T-helper 9 cell (primary cell): ENCODE results near the gene BFAR.
"Not testable (repeated sequence)": the region's sequence is repeated elsewhere in the genome, so short reads cannot be mapped to it uniquely, and the experiment has no call there.

Experiments
- DNase-seq: peaks from one replicate; pipeline ENCODE4 v3.0.0-alpha.2; 2020
- total RNA-seq, 2 donors: gene quantifications; one replicate each; lab custom pipeline; 2026; lab: John Stamatoyannopoulos, UW

Gene BFAR
- 32.8 to 82.6 reads per million in 2 donors for total RNA-seq

- peak; percentile 98 for DNase-seq
These were observed at the start of gene BFAR for GRCh38 chr16:14632693-14633569. TSS of gene BFAR (plus strand) at chr16:14632951. CDS start at chr16:14644347, 11,396 bp downstream.

GRCh38 chr16:14585287-14585686, 47.5 kb upstream of the BFAR start:
- no peak for DNase-seq

GRCh38 chr16:14586637-14587305, 46.0 kb upstream of the BFAR start:
- no peak for DNase-seq

GRCh38 chr16:14600164-14600563, 32.6 kb upstream of the BFAR start:
- no peak for DNase-seq

GRCh38 chr16:14602443-14602963, 30.2 kb upstream of the BFAR start:
- no peak for DNase-seq

GRCh38 chr16:14606102-14606501, 26.6 kb upstream of the BFAR start:
- no peak for DNase-seq

- DNase-seq = no peak
These were observed 24.6 kb upstream of the BFAR start for GRCh38 chr16:14608111-14608566.

- DNase-seq = no peak
These were observed 24.1 kb upstream of the BFAR start for GRCh38 chr16:14608604-14609003.

GRCh38 chr16:14609716-14610115, 23.0 kb upstream of the BFAR start:
- no peak for DNase-seq

GRCh38 chr16:14611660-14612059, 21.1 kb upstream of the BFAR start:
- DNase-seq = no peak

- DNase-seq = no peak
These were observed 18.8 kb upstream of the BFAR start for GRCh38 chr16:14613991-14614390.

GRCh38 chr16:14616280-14616679, 16.5 kb upstream of the BFAR start:
- no peak for DNase-seq

GRCh38 chr16:14618566-14618965, 14.2 kb upstream of the BFAR start:
- DNase-seq = no peak

- no peak for DNase-seq
These were observed 5.7 kb upstream of the BFAR start for GRCh38 chr16:14627078-14627477.

GRCh38 chr16:14628806-14629611, 3.7 kb upstream of the BFAR start:
- DNase-seq = no peak

GRCh38 chr16:14629612-14629918, 3.2 kb upstream of the BFAR start:
- DNase-seq = no peak

- peak; percentile 97 for DNase-seq
These were observed 2.7 kb upstream of the BFAR start, which contains the start of gene PARN for GRCh38 chr16:14629919-14630619. TSS of gene PARN (minus strand) at chr16:14630260. CDS start at chr16:14630125, 135 bp downstream.

- not testable (repeated sequence) for DNase-seq
These were observed 2.0 kb upstream of the BFAR start for GRCh38 chr16:14630620-14631330.

GRCh38 chr16:14634389-14634725, 1.6 kb downstream of the BFAR start:
- no peak for DNase-seq

- DNase-seq = no peak
These were observed 2.8 kb downstream of the BFAR start for GRCh38 chr16:14635395-14636165.
